ENCODE data around the gene RPA3.
A peak's percentile ranks its signal among the peaks of the same experiment; 100 is the strongest.
"Not testable (repeated sequence)": the region's sequence is repeated elsewhere in the genome, so short reads cannot be mapped to it uniquely, and the experiment has no call there.

The RPA3 gene

DNA sequence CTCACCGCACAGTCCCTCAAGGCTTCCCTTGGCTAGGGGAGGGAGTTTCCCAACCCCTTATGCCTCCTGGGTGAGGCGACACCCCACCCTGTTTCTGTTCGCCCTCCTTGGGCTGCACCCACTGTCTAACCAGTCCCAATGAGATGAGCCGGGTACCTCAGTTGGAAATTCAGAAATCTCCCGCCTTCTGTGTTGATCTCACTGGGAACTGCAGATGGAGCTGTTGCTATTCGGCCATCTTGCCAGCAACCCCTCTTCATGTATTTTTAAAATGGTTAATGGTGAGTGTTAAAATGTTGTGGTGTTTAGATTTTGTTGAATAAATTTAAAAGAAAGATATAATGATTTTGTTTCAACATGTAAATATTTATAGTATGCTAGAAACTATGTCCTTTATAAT lies 55.9 kb downstream of the RPA3 start:
- no peaks in the 10 kb centered on the region for H3K36me3 ChIP-seq (ENCODE audit: insufficient read depth, low read length)
- H4K20me1 ChIP-seq (ENCODE audit: insufficient read depth, low read length), result no peaks in the 10 kb centered on the region
- H3K27me3 ChIP-seq (ENCODE audit: insufficient read depth, low read length), result no peaks in the 10 kb centered on the region
- no peak overlapping the region for H2AFZ ChIP-seq (ENCODE audit: low read length)
- no peaks in the 10 kb centered on the region for H3K9me2 ChIP-seq (ENCODE audit: low read depth, low read length)
- TF ChIP-seq EZH2 (IDR thresholded peaks at IDR 0.05; ENCODE audit: borderline replicate concordance, low read length), result no peak
- TF ChIP-seq, protein P1, sequence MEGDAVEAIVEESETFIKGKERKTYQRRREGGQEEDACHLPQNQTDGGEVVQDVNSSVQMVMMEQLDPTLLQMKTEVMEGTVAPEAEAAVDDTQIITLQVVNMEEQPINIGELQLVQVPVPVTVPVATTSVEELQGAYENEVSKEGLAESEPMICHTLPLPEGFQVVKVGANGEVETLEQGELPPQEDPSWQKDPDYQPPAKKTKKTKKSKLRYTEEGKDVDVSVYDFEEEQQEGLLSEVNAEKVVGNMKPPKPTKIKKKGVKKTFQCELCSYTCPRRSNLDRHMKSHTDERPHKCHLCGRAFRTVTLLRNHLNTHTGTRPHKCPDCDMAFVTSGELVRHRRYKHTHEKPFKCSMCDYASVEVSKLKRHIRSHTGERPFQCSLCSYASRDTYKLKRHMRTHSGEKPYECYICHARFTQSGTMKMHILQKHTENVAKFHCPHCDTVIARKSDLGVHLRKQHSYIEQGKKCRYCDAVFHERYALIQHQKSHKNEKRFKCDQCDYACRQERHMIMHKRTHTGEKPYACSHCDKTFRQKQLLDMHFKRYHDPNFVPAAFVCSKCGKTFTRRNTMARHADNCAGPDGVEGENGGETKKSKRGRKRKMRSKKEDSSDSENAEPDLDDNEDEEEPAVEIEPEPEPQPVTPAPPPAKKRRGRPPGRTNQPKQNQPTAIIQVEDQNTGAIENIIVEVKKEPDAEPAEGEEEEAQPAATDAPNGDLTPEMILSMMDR (IDR thresholded peaks at IDR 0.05; ENCODE audit: low read length), result peak; percentile 23; the same call in 1 of the 2 replicates
- no peaks in the 10 kb centered on the region for H3K9me3 ChIP-seq (ENCODE audit: low read length)
- H3K9ac ChIP-seq (ENCODE audit: low read length), result no peak overlapping the region
- H3K4me2 ChIP-seq (ENCODE audit: low read length), result no peak overlapping the region
- H3K4me1 ChIP-seq (ENCODE audit: insufficient read depth, low read length, severe bottlenecking), result peaks cover 13% of the 10 kb centered on the region
- H3F3A ChIP-seq (ENCODE audit: insufficient read depth, low read length), result no peaks in the 10 kb centered on the region
- no peak overlapping the region for H3K27ac ChIP-seq (ENCODE audit: low read depth, low read length, poor library complexity, severe bottlenecking)
- H3K79me2 ChIP-seq (ENCODE audit: insufficient read depth, low read length), result no peaks in the 10 kb centered on the region
- no peak overlapping the region for H3K4me3 ChIP-seq (ENCODE audit: low read depth, low read length, poor library complexity, severe bottlenecking)

DNA sequence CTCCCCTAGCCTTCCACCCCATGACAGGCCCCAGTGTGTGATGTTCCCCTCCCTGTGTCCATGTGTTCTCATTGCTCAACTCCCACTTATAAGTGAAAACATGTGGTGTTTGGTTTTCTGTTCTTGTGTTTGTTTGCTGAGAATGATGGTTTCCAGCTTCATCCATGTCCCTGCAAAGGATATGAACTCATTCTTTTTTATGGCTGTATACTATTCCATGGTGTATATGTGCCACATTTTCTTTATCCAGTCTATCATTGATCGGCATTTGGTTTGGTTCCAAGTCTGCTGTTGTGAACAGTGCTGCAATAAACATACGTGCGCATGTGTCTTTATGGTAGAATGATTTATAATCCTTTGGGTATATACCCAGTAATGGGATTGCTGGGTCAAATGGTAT lies 61.9 kb downstream of the RPA3 start:
- H3K27me3 ChIP-seq (ENCODE audit: insufficient read depth, low read length); H3K4me3 ChIP-seq (ENCODE audit: low read depth, low read length, poor library complexity, severe bottlenecking): not testable (repeated sequence)

GRCh38 chr7:7654964-7655715 lies 63.3 kb downstream of the RPA3 start:
- H3K27ac ChIP-seq (ENCODE audit: low read depth, low read length, poor library complexity, severe bottlenecking), result no peak overlapping the region
- no peaks in the 10 kb centered on the region for H3K36me3 ChIP-seq (ENCODE audit: insufficient read depth, low read length)
- no peaks in the 10 kb centered on the region for H3K9me2 ChIP-seq (ENCODE audit: low read depth, low read length)
- H3K4me2 ChIP-seq (ENCODE audit: low read length), result no peak overlapping the region
- H3K4me1 ChIP-seq (ENCODE audit: insufficient read depth, low read length, severe bottlenecking), result peaks cover 19% of the 10 kb centered on the region
- H3K27me3 ChIP-seq (ENCODE audit: insufficient read depth, low read length), result no peaks in the 10 kb centered on the region
- no peaks in the 10 kb centered on the region for H3F3A ChIP-seq (ENCODE audit: insufficient read depth, low read length)
- TF ChIP-seq EZH2 (IDR thresholded peaks at IDR 0.05; ENCODE audit: borderline replicate concordance, low read length), result no peak
- TF ChIP-seq, protein P1 (IDR thresholded peaks at IDR 0.05; ENCODE audit: low read length), result no peak
- H2AFZ ChIP-seq (ENCODE audit: low read length), result no peak overlapping the region
- peaks cover 13% of the 10 kb centered on the region; the same call in 1 of the 2 replicates for H3K79me2 ChIP-seq (ENCODE audit: insufficient read depth, low read length)
- H4K20me1 ChIP-seq (ENCODE audit: insufficient read depth, low read length), result no peaks in the 10 kb centered on the region
- H3K9me3 ChIP-seq (ENCODE audit: low read length), result no peaks in the 10 kb centered on the region
- H3K4me3 ChIP-seq (ENCODE audit: low read depth, low read length, poor library complexity, severe bottlenecking), result no peak overlapping the region
- H3K9ac ChIP-seq (ENCODE audit: low read length), result no peak overlapping the region

More for the DNA sequence above, 61.9 kb downstream of the RPA3 start:
- H4K20me1 ChIP-seq (ENCODE audit: insufficient read depth, low read length); H2AFZ ChIP-seq (ENCODE audit: low read length); H3K9ac ChIP-seq (ENCODE audit: low read length); H3K36me3 ChIP-seq (ENCODE audit: insufficient read depth, low read length); H3K27ac ChIP-seq (ENCODE audit: low read depth, low read length, poor library complexity, severe bottlenecking); H3K9me3 ChIP-seq (ENCODE audit: low read length); H3F3A ChIP-seq (ENCODE audit: insufficient read depth, low read length); H3K9me2 ChIP-seq (ENCODE audit: low read depth, low read length); H3K4me2 ChIP-seq (ENCODE audit: low read length): not testable (repeated sequence)
- Histone ChIP-seq H3K79me2 (ENCODE audit: insufficient read depth, low read length) (peaks cover 10% of the 10 kb centered on the region; the same call in 1 of the 2 replicates), H3K4me1 (ENCODE audit: insufficient read depth, low read length, severe bottlenecking) (peaks cover 12% of the 10 kb centered on the region)

Measured in OCI-LY1 (cell line).